Panc1 (cell line): ENCODE data around the gene STEAP3.

Experiments
- POLR2AphosphoS5 ChIP-seq: IDR thresholded peaks from 2 replicates; pipeline ENCODE4 v1.6.1; 2012; ENCODE audit warnings: mild to moderate bottlenecking, low read depth, low read length, moderate library complexity
- TCF7L2 ChIP-seq: IDR thresholded peaks from 2 replicates; pipeline ENCODE4 v1.6.1; 2011; ENCODE audit warnings: mild to moderate bottlenecking, low read depth, low read length, inconsistent platforms
- TF ChIP-seq, protein P1 (sequence below): fragments of 450-650 bp; IDR thresholded peaks from 2 replicates; pipeline ENCODE4 v1.5.1; 2017; ENCODE audit warnings: mild to moderate bottlenecking
- TF ChIP-seq, protein P2 (sequence below), 2 experiments: IDR thresholded peaks; 2 replicates each; pipeline ENCODE4 v1.6.1; 2011 to 2012; ENCODE audit warnings: low read depth in 2 of 2, control low read depth in 1 of 2, low read length in 1 of 2, mild to moderate bottlenecking in 1 of 2, moderate library complexity in 1 of 2; ENCODE audit not compliant: insufficient read depth in 1 of 2

DNA sequence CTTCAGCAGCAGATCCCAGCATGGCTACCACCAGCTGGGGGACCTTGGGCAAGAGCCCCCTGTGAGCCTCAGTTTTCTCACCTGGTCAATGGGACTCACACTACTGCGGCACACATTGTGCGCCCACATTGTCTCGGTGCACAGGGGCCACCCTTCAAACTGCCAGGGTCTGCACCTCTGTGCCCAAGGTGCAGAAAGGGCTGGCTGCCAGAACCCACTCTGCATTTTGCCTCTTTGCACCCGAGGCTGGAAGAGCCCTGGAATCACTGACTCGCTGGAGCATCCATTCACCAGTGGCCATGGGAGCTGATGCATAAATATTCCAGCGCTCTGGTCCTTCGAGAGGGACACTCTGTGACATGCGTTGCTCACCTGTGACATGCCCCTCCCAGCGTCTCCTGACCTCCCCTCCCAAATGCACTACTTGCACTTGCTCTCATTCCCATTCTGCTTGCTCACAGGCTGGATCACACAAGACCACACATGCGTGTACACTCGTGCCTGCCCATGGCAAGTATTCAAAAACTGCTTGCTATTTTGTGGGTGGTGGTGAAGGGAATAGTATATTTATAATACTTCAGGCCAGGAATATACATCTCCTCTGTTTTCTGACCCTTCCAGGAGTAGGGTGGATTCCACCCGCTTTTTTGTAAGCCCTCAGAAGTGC, 46.3 kb upstream of the STEAP3 start:
- TF ChIP-seq, protein P1, sequence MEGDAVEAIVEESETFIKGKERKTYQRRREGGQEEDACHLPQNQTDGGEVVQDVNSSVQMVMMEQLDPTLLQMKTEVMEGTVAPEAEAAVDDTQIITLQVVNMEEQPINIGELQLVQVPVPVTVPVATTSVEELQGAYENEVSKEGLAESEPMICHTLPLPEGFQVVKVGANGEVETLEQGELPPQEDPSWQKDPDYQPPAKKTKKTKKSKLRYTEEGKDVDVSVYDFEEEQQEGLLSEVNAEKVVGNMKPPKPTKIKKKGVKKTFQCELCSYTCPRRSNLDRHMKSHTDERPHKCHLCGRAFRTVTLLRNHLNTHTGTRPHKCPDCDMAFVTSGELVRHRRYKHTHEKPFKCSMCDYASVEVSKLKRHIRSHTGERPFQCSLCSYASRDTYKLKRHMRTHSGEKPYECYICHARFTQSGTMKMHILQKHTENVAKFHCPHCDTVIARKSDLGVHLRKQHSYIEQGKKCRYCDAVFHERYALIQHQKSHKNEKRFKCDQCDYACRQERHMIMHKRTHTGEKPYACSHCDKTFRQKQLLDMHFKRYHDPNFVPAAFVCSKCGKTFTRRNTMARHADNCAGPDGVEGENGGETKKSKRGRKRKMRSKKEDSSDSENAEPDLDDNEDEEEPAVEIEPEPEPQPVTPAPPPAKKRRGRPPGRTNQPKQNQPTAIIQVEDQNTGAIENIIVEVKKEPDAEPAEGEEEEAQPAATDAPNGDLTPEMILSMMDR, result no peak
- no peak for TF ChIP-seq POLR2AphosphoS5
- TF ChIP-seq, protein P2, sequence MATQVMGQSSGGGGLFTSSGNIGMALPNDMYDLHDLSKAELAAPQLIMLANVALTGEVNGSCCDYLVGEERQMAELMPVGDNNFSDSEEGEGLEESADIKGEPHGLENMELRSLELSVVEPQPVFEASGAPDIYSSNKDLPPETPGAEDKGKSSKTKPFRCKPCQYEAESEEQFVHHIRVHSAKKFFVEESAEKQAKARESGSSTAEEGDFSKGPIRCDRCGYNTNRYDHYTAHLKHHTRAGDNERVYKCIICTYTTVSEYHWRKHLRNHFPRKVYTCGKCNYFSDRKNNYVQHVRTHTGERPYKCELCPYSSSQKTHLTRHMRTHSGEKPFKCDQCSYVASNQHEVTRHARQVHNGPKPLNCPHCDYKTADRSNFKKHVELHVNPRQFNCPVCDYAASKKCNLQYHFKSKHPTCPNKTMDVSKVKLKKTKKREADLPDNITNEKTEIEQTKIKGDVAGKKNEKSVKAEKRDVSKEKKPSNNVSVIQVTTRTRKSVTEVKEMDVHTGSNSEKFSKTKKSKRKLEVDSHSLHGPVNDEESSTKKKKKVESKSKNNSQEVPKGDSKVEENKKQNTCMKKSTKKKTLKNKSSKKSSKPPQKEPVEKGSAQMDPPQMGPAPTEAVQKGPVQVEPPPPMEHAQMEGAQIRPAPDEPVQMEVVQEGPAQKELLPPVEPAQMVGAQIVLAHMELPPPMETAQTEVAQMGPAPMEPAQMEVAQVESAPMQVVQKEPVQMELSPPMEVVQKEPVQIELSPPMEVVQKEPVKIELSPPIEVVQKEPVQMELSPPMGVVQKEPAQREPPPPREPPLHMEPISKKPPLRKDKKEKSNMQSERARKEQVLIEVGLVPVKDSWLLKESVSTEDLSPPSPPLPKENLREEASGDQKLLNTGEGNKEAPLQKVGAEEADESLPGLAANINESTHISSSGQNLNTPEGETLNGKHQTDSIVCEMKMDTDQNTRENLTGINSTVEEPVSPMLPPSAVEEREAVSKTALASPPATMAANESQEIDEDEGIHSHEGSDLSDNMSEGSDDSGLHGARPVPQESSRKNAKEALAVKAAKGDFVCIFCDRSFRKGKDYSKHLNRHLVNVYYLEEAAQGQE (IDR thresholded peaks at IDR 0.05; ENCODE audit: insufficient read depth in 1 of 2, low read depth in 2 of 2, low read length in 1 of 2), result no peak
- TF ChIP-seq TCF7L2, result no peak
